Superior temporal gyrus (tissue), 1 donor: Measurements from ENCODE around the gene FAM171A2.

Experiments
- DNase-seq: peaks from one replicate; pipeline ENCODE4 v3.0.0-alpha.2; 2016; ENCODE audit errors: extremely low spot score

FAM171A2 gene

GRCh38 chr17:44307387-44308186 lies 56.1 kb downstream of the FAM171A2 start:
- peak; percentile 77 for DNase-seq

DNA sequence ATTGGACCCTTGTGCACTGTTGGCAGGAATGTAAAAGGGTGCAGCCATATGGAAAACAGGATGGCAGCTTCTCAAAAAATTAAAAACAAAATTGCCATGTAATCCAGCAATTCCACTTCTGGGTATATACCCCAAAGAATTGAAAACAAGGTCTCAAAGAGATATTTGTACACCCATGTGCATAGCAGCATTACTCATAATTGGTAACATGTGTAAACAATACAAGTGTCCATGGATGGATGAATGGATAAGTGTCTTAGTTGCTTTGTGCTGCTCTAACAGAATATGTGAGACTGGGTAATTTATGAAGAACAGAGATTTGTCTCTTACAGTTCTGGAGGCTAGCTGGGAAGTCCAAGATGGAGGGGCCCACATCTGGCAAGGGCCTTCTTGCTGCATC lies 59.0 kb downstream of the FAM171A2 start:
- no peak for DNase-seq
